GM18868 (cell line): ENCODE measurements around the gene HOXB2.

Source experiments
- ATAC-seq: cut with Tn5 transposase; IDR thresholded peaks from one replicate; pipeline ENCODE4 v1.9.1; 2021; ENCODE audit warnings: mild to moderate bottlenecking, moderate library complexity; ENCODE audit not compliant: unreplicated experiment

The HOXB2 gene

GRCh38 chr17:48545022-48545375 lies at the start of gene HOXB2:
Gene HOXB2, minus strand, starts transcription at chr17:48545109. Its CDS starts 198 bp downstream, at chr17:48544911.
- ATAC-seq = no peak

DNA sequence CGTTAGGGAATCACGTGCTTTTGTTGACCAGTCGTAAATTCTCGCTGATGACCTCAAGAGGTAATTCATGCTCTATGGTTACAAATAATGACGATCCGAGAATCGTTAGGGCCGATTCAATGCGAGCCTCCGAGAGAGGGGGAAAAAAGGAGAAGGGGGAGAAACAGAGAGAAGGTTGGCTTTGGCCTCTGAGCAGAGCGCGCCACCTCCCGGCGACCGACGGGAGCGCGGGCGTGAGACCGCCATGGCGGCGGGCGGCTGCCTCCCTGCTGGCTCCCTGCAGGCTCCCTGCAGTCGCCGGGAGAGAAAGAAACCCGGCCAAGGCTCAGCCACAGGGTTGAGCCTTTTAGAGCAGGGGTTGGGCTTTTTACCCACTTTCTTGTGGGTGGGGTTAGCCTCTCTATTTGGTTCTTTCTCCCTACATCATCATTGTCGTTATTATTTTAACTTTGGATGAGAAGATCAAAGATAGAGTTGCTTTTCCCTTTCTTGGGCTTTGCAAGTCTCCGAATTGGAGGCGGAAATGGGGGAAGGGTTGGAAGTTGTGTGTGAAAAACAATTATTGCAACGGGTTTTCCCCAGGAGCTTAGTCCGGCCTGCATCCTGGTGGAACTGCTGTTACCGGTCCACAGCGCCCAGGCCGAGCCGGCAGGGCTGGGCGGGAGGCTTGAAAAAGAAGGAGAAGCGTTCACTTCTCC lies 49.1 kb upstream of the HOXB2 start:
- ATAC-seq = no peak

GRCh38 chr17:48593126-48593829 lies 48.4 kb upstream of the HOXB2 start, which contains the start of gene HOXB5:
Gene HOXB5, minus strand, starts transcription at chr17:48593779. Its CDS starts 97 bp downstream, at chr17:48593682.
- no peak for ATAC-seq

DNA sequence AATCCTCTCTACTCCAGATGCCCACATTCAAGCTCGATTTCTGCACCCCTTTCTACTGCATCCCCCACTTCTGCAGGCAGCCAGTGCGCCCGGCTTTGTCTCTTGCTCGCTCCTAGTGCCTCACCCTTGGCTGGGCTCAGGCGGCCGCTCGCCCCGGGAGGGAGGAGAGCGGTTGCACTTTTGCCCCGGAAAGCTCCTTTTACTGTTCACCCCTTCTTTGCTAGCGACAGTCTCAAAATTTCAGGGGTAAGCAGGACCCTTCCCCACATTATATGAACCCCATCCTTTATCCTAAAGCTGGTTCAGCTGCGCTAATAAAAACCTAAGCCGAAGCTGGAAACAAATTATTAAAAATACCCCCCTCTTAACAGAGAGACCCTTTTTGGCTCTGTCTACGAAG lies 47.7 kb upstream of the HOXB2 start:
- no peak for ATAC-seq

DNA sequence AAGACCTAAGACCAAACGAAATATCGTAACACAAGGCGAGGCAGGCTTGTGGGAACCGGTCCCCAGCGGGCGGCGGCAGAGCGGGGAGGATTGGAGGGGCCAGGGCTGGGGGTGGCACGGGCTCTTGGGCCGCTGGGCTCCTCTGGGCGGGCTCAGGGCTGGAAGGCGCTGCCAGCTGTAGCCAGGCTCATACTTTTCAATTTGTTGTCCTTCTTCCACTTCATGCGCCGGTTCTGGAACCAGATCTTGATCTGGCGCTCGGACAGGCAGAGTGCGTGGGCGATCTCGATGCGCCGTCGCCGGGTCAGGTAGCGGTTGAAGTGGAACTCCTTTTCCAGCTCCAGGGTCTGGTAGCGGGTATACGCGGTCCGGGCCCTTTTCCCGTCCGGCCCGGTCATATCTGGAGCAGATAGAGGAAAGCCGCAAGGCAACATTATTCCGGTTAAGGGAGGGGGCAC lies 47.2 kb upstream of the HOXB2 start:
- no peak for ATAC-seq

DNA sequence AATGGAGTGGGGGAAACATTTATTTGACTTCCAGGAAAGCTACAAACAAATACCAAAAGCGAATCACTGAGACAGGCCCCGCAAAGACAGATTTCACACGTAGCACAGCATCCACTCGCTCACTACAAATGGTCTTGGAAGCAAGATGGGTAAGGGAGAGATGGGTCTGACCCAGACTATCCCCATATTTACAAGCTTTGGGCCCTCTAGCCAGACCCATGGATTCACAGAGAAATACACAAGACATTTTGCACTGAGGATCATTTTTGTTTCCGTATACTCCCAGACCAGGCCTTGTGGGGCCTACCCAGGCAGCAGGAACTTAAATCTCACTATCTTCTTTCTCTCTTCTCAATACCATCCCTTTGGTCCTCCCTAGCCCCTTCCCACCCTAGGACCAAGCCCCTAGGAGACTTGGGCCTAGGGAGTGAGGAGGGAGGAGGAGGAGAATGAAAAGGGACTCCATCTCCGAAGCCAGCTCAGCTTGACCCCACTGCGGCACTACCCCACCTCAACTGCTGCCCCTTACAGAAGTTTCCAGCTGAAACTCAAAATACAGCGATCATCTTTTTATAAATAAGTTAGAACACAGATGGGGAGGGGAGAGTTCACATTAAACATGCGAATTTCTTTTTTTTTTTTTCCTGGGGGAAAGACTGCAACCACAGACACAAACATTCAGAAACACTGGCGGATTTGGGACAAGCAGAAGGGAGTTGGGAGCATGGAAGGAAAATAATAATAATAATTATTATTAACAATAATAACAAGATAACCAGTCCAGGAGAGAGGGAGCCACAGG lies 46.5 kb upstream of the HOXB2 start:
- no peak for ATAC-seq

DNA sequence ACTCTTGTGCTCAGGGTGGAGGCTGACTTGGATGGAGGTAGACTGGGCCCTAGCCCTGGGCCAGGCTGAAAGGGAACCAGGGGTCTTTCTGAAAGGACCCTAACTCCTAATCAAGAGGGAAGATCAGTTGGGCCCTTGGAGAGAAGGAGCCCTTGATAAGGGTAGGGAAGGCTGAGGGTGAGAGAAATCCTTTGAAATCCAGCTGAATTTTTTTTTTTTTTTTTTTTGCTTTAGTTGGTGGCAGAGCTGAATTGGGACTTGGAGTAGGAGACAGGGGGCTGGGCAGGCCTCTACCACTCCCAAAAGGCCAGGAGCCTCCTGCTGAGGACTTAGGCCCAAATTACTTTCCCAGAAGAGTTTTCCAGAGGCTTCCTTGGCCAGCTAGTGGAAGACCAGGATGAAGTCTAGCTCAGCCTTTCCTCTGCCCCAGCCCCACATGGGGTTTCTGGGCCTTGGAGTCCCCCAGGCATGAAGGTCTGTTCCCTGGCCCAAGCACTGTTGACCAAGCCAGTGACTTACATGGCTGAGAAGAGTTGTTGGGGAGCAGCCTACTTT lies 45.8 kb upstream of the HOXB2 start:
- no peak for ATAC-seq

- no peak for ATAC-seq
These were observed 45.1 kb upstream of the HOXB2 start, which contains the start of gene HOXB3 for GRCh38 chr17:48589831-48590606. Gene HOXB3, minus strand, starts transcription at chr17:48590241. Its CDS starts 37,767 bp downstream, at chr17:48552474.

DNA sequence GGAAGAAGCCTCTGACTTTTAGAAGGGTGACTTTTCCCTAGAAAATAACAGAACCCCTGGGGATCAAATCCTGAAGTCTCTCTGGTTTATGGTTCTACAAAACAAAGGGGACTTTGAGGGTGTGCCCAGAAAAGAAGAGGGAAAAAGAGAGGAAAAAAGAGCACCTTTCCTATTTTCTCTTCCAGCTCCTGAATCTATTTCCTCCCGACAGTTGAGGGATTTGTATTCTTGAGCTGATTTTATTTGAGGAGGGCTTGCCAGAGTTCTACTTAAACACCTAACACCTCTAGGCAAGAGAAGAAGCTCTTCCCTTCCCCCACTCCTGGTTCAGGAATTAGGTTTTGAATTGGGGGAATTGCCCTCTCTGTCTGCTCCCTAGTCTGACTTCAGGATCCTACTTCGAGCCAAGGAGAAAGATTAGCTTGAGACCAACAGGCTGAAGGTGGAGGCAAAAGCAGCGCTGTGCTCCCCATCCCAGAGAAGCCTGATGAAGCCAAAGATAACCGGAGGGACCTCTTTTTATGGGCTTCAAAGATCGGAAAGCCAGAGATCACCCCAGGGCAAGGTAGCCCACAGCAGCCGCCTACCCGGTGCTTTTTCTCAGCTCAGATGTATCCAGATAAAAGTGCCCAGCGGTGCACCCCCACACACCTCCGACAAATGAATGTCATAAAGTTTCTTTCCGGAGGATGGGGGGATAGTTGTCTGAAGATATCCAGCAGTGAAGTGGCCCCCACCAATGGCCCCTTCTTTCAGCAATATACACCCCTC lies 44.3 kb upstream of the HOXB2 start:
- ATAC-seq = no peak

GRCh38 chr17:48588528-48588927 lies 43.6 kb upstream of the HOXB2 start:
- ATAC-seq = no peak

GRCh38 chr17:48588074-48588415 lies 43.1 kb upstream of the HOXB2 start:
- ATAC-seq = no peak

- no peak for ATAC-seq
These were observed 42.6 kb upstream of the HOXB2 start for GRCh38 chr17:48587276-48588073.

DNA sequence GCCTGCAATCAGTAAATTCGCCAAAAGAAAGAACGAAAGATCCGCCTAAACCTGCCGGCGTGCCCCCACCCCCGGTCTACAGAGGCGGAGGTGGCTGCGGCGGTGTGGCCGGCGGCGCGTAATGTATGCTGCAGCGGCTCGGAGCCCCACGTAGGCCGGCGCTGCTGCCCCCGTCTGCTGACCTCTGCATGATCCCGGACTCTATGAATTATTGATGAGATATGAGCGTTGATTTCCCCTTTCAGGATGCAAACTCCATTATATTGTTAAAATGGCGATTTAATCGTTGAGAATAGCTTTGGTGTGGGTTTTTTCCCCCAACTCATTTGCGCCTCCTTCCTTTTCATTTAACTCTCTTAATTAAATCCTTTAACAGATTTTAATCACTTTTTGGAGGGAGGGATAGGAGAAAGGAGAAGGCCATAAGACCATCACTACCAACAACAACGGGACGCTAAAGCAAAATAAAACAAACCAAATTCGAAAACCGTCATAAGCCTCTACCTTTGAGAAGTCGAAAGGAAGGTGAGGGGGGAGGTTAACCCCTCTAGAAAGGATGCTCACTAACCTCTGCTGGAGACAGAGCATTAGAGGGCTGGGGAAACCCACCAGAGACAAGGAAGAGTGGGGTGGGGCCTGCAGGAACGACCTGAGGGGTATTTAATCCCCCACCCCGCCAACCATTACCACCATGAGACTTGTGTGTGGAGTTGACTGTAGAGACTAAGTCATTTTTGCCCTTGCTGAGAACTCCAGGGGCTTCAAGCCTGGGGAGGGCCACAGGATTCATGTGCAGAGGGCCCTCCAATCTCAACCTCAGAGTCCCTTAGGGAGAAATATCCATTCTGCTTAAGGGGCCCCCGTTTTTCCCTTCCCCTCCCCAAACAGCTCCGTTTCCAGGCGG lies 41.7 kb upstream of the HOXB2 start:
- no peak for ATAC-seq

- ATAC-seq = no peak
These were observed 39.4 kb upstream of the HOXB2 start for GRCh38 chr17:48584223-48584741.

DNA sequence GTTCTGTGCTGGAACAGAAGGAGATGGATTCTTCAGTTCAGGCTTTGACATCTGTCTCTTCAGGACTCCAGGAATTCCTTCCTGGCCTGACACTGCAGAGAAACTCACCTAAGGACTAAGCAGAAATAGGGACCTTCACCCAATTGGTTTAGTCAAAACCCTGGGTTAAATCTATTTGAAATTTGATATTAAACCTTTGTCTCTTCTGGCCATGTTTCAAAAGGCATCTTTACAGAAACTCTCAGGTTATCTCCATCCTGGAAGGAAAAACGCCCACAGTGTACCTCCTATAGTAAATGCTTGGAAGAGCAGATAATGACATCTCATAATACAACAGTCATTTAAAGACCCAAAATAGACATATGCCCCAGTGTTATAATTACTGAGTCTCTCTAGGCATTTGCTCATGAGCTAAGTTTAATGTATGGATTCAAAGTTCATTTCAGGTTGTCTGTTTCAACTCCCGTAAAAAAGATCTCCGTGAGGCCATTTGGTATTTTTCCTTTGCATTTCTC lies 38.9 kb upstream of the HOXB2 start:
- ATAC-seq = no peak

GRCh38 chr17:48582750-48583069 lies 37.8 kb upstream of the HOXB2 start:
- no peak for ATAC-seq

DNA sequence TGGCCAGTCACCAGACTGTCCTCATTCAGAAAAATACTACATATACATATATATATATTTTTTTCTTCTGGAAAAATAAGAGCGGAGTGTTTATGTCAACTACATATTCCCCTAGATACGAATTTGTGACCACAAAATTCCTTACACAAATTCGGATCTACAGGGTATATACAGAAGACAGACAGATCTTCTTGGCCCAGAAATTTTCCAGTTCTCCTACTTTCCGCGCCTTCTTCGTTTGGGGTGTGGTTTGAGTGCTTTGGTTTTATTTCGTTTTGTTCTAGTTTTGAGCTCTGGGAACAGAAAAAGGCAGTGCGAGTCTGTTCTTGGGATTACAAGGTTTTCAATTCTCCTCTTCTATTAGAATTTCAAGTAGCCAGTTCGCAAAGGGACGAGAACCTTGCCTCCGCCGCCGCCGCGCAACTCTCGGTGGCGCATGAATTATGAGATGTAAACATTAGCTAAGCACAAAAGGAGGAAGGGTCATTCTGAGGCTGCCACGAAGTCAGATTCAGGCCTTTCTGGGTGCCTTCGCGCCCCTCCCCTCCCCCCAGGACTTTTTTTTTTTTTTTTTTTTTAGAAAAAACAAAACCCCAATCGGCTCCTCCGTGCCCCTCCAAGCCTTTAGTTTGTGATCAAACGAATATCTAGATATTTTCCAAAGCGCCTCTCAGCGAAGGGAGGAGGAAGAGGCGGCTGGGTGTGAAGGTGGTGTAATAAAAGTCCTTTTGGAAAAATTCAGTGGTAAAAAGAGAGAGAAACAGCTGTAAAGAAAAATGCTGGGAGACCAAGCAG lies 35.0 kb upstream of the HOXB2 start:
- no peak for ATAC-seq
